Activated CD4-positive, alpha-beta memory T cell treated with anti-CD3 and anti-CD28 coated beads, Interleukin-2, amount 10 ng/mL, durations not matched to agents 7 days and 5 days (primary cell): ENCODE results near the gene BEAN1. TPM values are rescaled to one million over a fixed set of nuclear protein-coding genes. Genes with fewer than 3 reads are reported as not detected.

ENCODE experiments used
- CTCF ChIA-PET: fragments of 350-600 bp; sonication (Branson Sonifier 250); formaldehyde crosslinking; loops from one replicate; lab custom pipeline; 2021; ENCODE audit warnings: antibody characterized with exemption, inconsistent platforms; lab: Charles Lee
- POLR2A ChIA-PET: fragments of 350-600 bp; sonication (Branson Sonifier 250); formaldehyde crosslinking; loops from one replicate; lab custom pipeline; 2021; ENCODE audit warnings: antibody characterized with exemption; lab: Charles Lee
- DNase-seq: peaks from one replicate; pipeline ENCODE4 v3.0.0-alpha.2; 2020
- H3K27ac Mint-ChIP-seq: one replicate; pipeline ENCODE4 v1.8.0; 2021; ENCODE audit warnings: mild to moderate bottlenecking, mixed read lengths
- H3K27me3 Mint-ChIP-seq: one replicate; pipeline ENCODE4 v1.8.0; 2021; ENCODE audit warnings: mixed read lengths
- H3K36me3 Mint-ChIP-seq: one replicate; pipeline ENCODE4 v1.8.0; 2021; ENCODE audit warnings: low read depth, mixed read lengths
- H3K4me1 Mint-ChIP-seq: one replicate; pipeline ENCODE4 v1.8.0; 2021; ENCODE audit warnings: mixed read lengths
- H3K4me3 Mint-ChIP-seq: one replicate; pipeline ENCODE4 v1.8.0; 2021; ENCODE audit warnings: mild to moderate bottlenecking, mixed read lengths
- H3K9me3 Mint-ChIP-seq: one replicate; pipeline ENCODE4 v1.8.0; 2021; ENCODE audit warnings: mixed read lengths
- total RNA-seq, 2 experiments: library from RNA; stranded (reverse); gene quantifications; one replicate each; pipeline ENCODE4 v1.2.3, GENCODE V29; 2021

BEAN1 gene
- total RNA-seq, 2 experiments from 2014 or later: not detected

DNA sequence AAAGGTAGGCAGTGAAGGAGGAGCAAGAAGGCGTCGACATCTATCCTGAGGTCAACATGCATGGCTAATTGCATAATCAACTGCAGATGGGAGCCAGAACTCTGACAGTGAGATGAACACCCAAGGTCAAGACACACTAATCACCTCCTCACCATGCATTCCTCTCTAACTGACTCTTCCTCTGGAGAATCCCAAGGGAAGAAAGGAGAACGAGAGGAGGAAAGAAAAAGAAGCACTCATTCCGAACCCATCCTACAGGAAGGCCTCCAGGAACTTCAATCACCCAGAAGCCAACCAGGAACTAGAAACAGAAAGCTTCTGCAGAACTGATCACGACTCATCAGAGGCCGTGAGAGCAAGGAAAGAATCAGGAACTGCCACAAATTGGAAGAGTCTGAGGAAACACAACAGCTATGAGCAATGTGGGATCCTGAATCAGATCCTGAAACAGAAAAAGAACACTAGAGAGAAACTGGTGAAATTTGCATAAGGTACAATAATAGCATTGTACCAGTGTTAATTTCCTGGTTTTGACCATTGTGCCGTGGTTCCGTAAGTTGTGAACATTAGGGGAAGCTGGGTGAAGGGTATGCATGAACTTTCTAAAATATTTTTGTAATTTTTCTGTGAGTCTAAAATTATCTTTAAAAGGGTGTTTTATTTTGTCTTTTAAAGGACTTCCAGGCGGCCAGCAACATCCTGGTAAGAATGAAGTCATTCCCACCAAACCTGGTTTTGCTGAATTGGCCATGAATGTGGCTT lies 10.0 kb upstream of the BEAN1 start:
- POLR2A ChIA-PET: no interaction called here
- peaks cover 8% of the 10 kb centered on the region for H3K27me3 Mint-ChIP-seq
- H3K36me3 Mint-ChIP-seq: peaks cover 4% of the 10 kb centered on the region
- DNase-seq: no peak
- peaks cover 13% of the 10 kb centered on the region for H3K4me1 Mint-ChIP-seq
- H3K9me3 Mint-ChIP-seq: peaks cover 3% of the 10 kb centered on the region
- H3K4me3 Mint-ChIP-seq: no peak overlapping the region
- no peak overlapping the region for H3K27ac Mint-ChIP-seq
- CTCF ChIA-PET: interaction anchor here (1.8 kb wide), 1 partner anchor 10 kb away, joined by 6 read pairs; no protein-coding TSS in a partner anchor

DNA sequence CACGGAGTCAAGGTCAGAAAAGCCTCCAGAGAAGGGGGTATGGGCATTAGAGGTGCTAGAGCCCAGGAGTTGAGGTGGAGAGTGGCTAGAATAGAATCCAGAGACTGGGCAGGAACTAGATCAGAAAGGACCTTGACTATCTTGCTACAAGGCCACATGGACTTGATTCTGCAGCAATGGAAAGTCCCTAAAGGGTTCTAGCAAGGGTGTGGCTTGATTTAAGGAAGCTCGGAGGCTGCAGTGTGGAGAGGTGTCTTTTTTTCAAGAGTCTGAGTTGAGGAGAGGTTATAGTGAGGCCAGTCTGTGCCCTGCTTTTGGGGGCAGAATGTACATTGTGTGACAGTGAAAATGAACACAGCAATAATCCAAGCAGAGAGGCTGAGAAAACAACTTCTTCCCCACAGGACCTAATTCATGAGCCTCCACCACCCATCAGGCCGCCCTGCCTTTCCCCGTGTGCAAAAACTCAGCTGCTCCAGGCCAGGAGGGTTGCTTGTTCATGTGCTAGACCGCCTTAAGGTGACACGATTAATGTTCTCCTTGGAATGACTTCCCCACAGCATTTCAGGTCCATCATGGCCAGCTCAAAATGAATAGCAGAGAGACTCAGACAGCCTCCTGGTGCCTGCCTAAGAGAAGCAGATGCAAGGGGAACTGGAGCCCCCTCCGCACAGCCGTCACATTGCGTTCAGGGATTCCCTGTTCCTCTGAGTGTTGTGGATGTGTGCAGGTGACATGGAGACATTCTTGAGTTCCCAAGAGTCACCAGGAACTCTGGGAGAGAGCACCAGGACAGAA lies 8.7 kb upstream of the BEAN1 start:
- Mint-ChIP-seq H3K4me3 (no peak overlapping the region), H3K4me1 (peaks cover 13% of the 10 kb centered on the region), H3K27ac (no peak overlapping the region), H3K27me3 (peaks cover 18% of the 10 kb centered on the region), H3K36me3 (no peaks in the 10 kb centered on the region), H3K9me3 (no peaks in the 10 kb centered on the region)
- ChIA-PET CTCF (interaction anchor here (1.8 kb wide), 1 partner anchor 11 kb away, joined by 6 read pairs; no protein-coding TSS in a partner anchor), POLR2A (no interaction called here)
- DNase-seq: no peak

DNA sequence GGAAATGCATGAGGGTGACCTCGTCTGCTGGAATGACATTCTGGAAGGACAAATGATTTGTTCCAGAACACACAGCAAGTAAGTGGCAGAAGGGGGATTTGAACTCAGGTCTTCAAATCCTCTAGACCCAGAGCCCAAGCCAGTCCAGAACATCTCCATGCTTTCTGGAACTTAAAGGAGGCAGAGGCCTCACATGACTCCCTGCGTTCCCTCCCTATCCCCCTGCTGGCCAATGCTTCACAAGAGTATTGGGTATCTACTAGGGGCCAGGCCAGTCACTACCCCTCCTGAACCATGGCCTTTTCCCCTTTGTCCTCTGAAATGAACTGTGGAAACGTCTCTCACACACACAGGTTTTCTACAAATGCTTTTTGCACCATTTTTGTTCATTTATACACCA lies 7.6 kb upstream of the BEAN1 start:
- ChIA-PET POLR2A (no interaction called here), CTCF (no interaction called here)
- no peak overlapping the region for H3K27ac Mint-ChIP-seq
- no peak for DNase-seq
- H3K4me3 Mint-ChIP-seq: no peak overlapping the region
- H3K4me1 Mint-ChIP-seq: peaks cover 13% of the 10 kb centered on the region
- H3K9me3 Mint-ChIP-seq: no peaks in the 10 kb centered on the region
- H3K27me3 Mint-ChIP-seq: peaks cover 25% of the 10 kb centered on the region
- no peaks in the 10 kb centered on the region for H3K36me3 Mint-ChIP-seq

DNA sequence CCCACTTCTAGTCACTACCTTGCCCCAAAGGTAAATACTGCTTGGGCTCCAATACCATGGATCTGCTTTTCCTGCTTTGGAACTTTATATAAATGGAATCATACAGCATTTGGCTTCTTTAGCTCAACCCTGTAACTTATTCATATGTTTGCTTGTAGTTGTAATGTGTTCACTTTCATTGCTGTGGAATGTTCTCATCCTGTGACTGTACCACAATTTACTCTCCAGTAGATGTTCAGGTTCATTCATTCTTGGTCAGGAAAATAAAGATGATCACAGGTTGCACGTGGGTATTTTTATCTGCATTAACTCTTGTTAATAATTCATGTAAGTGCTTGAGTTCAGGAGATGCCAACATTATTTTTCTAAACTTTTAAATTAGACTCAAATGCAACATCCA lies 6.7 kb upstream of the BEAN1 start:
- H3K4me1 Mint-ChIP-seq: peaks cover 13% of the 10 kb centered on the region
- H3K27me3 Mint-ChIP-seq: peaks cover 34% of the 10 kb centered on the region
- no peak for DNase-seq
- CTCF ChIA-PET: interaction anchor here (0.7 kb wide), 1 partner anchor 144 kb away, joined by 3 read pairs; no protein-coding TSS in a partner anchor
- no peak overlapping the region for H3K4me3 Mint-ChIP-seq
- POLR2A ChIA-PET: no interaction called here
- H3K27ac Mint-ChIP-seq: no peak overlapping the region
- no peaks in the 10 kb centered on the region for H3K9me3 Mint-ChIP-seq
- H3K36me3 Mint-ChIP-seq: no peaks in the 10 kb centered on the region

DNA sequence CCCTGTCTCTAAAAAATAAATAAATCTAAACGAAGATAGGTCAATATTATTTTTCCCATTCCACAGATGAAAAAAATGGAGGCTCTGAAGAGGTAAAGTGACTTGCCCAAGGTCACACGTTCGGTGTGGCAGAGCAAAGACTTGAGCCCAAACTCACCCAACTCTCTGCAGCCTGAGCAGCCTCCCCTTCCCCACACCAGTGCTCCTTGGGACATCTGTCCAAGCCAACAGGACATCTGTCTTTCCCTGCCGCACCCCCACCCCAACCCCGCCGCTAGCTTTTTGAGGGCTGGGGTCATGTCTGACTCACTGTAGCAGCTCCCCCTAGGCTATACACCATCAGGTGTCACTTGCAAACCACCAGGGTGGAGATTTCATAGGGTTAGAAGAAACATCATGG lies 5.2 kb upstream of the BEAN1 start:
- DNase-seq: no peak
- peaks cover 45% of the 10 kb centered on the region for H3K27me3 Mint-ChIP-seq
- no peaks in the 10 kb centered on the region for H3K36me3 Mint-ChIP-seq
- H3K4me1 Mint-ChIP-seq: peaks cover 15% of the 10 kb centered on the region
- ChIA-PET CTCF (interaction anchor here (1.2 kb wide), 1 partner anchor 15 kb away, joined by 5 read pairs; no protein-coding TSS in a partner anchor), POLR2A (no interaction called here)
- H3K9me3 Mint-ChIP-seq: no peaks in the 10 kb centered on the region
- H3K4me3 Mint-ChIP-seq: no peak overlapping the region
- no peak overlapping the region for H3K27ac Mint-ChIP-seq

DNA sequence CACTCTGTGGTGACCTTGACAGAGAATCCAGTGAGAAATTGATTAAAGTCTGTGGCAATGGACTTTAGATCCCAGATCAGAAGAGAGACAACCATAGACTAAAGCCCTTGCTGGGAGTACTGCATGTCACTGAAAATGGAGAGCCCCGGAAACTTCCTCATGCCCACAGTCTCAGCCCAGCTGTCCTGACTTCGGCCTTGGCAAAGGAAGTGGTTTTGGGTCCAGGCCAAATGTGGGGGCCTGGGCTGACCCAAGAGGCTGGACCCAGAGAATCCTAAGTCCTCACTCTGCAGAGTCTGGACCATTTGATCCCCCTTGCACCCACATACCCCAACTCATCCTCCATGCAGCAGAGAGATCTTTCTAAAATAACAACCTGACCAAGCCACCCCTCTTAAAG lies 4.7 kb upstream of the BEAN1 start:
- CTCF ChIA-PET: no interaction called here

DNA sequence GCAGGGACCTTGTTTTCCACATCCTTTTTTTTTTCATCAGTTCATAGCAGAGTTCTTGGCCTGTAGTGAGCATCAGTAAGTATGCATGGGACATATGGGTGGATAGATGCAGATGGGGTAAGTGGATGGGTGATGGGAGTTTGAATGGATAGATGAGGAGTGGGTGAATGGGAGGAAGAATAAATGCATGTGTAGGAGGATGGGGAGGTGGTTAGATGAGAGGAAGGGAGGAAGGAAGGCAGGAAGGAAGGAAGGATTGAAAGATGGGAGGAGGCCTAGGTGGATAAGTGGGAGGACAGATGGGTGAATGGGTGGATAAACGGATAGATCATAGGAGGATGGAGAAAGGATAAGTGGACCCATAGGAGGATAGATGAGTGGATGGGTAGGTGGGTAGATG lies 3.9 kb upstream of the BEAN1 start:
- ChIA-PET POLR2A (interaction anchor here (1.3 kb wide), 1 partner anchor 15 kb away, joined by 3 read pairs; no protein-coding TSS in a partner anchor), CTCF (no interaction called here)
- Mint-ChIP-seq H3K9me3 (no peaks in the 10 kb centered on the region), H3K4me1 (peaks cover 7% of the 10 kb centered on the region), H3K27ac (no peak overlapping the region), H3K27me3 (peaks cover 50% of the 10 kb centered on the region), H3K4me3 (no peak overlapping the region), H3K36me3 (no peaks in the 10 kb centered on the region)
- DNase-seq: no peak

More for the DNA sequence above, 4.7 kb upstream of the BEAN1 start:
- no peaks in the 10 kb centered on the region for H3K9me3 Mint-ChIP-seq
- peaks cover 15% of the 10 kb centered on the region for H3K4me1 Mint-ChIP-seq
- H3K27me3 Mint-ChIP-seq: peaks cover 45% of the 10 kb centered on the region
- no peaks in the 10 kb centered on the region for H3K36me3 Mint-ChIP-seq
- H3K27ac Mint-ChIP-seq: no peak overlapping the region
- no peak for DNase-seq
- POLR2A ChIA-PET: no interaction called here
- no peak overlapping the region for H3K4me3 Mint-ChIP-seq

DNA sequence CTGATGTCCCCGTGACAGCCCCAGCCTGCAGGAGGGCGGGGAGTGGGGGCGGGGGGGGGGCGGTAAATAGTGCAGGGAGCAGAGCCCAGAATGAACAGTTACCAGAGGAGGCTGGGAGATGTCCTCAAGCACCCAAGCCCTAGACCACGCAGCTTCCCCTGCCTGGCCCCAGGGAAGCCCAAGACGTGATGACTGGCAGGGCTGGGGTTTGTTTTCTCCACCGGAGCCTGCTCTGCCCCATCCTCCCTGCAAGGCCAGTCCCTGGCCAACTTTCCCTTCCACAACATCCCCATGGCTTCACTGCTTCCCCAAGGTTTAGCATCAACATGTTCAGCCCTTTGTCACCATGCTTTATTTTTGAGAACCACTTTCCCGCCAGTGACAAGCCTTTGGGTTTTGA lies 1.4 kb upstream of the BEAN1 start:
- Mint-ChIP-seq H3K4me3 (no peak overlapping the region), H3K4me1 (peaks cover 6% of the 10 kb centered on the region), H3K9me3 (no peaks in the 10 kb centered on the region), H3K27ac (no peak overlapping the region), H3K27me3 (peaks cover 69% of the 10 kb centered on the region), H3K36me3 (no peaks in the 10 kb centered on the region)
- CTCF ChIA-PET: no interaction called here
- POLR2A ChIA-PET: no interaction called here
- no peak for DNase-seq

DNA sequence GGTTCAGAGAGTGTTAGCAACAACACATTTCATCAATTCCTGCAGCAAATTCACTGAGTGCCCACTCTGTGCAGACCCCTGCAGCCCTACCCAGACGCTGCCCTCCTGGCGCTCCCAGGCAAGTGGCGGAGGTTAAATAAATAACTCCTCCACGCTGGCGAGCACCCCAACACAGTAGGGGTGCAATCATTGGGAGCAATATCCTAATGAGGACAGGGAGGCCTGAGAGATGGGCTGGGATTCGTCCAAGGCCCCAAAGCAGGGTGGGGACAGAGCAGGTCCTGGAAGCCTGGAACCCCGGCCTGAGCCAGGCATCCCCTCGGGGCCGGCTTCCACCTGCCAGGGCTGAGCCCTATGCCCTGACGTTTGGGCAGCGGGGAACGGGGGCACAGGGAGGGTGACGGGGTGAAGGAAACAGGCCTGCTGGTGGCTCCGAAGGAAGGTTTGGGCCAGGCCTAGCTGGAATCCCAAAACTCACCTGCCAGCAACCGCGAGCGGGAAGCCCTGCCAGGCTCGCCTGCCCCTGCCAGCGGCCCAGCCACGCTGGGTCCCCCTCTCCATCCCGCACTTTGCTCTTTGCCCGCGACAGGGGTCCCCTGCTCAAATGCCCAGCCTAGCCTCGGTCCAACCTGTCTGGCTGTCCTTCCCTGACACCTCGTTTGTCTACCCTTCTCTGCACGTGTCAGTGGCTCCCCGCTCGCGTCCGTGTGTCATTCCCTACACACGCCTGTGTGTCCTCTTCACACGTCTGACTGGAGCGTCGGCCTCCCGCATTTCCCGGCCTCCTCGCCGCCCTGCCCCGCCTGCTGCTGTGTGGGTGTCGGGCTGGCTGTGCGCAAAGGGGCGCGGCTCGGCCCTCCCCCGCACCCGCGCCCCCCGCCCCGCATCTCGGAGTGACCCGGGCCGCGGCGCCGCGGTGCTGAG lies 721 bp upstream of the BEAN1 start:
- ChIA-PET POLR2A (no interaction called here), CTCF (no interaction called here)
- Mint-ChIP-seq H3K9me3 (no peaks in the 10 kb centered on the region), H3K36me3 (no peaks in the 10 kb centered on the region), H3K27me3 (peaks cover 73% of the 10 kb centered on the region), H3K27ac (no peak overlapping the region), H3K4me1 (peaks cover 6% of the 10 kb centered on the region), H3K4me3 (no peak overlapping the region)
- DNase-seq: no peak

DNA sequence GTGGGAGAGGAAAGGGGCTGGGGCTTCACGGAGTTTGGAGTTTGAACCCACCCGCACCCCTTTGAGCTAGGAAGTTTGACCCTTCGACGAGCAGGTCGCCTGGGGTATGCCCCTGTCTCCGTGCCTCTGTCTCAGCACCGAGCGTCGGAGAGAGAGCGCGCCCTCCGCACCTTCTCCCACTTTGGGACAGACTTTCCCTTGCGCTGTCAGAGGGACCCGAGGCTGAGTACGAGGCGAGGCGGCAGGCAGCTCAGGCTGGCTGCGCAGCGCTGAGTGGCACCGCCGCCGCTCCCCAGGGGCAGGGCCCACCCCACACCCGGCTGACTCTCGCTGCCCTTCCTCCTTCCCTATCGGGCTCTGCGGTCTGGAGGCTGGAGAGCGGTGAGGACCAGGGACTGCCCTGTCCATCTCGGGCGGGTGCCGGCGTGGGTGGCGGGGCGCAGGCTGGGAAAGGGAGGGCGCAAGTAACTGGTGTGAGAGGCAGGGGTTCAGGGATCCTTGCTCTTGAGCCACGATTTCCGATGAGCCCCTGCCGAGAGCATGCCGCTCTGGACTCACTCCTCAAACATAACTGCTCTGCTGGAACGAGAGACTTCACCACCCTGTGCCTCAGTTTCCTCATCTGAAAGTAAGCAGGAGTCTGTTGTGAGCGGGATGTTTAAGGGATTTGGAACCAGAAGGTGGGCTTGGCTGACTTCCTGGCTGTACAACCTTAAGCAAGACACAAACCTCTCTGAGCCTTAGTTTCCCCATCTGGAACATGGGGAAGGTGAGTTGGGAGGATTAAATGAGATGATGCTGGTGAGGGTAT lies 981 bp downstream of the BEAN1 start:
- no peak for DNase-seq
- Mint-ChIP-seq H3K27me3 (peaks cover 78% of the 10 kb centered on the region), H3K9me3 (no peaks in the 10 kb centered on the region), H3K4me3 (peak overlapping the region; percentile 10), H3K4me1 (peaks cover 6% of the 10 kb centered on the region), H3K27ac (no peak overlapping the region), H3K36me3 (no peaks in the 10 kb centered on the region)
- ChIA-PET POLR2A (no interaction called here), CTCF (no interaction called here)

DNA sequence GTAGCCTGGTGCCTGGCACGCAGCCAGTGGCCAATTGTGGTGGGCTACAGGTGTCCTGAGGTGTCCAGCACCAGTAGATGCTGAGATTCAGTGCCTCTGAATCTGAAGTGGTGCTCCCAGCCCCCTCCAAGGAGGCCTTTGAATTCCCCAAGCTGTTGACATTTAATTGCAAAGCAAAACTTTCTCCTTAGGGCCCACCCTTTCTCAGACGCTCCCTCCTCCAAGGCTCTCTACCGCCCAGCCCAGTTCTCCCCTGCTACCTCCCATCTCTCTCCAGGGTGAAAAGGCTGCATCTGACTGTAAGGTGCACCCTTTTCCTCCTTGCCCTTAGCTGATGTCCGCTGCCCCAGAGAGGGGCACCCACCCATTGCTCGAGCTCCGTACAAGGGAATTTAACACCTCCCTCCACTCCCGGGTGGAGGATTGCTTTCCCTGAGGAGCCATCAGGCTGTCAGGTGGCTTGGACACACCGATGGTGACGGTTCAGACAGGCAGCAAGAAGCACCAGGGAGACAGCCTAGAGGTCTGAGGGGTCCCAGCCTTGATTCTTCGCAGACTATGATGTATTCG lies 1.7 kb downstream of the BEAN1 start:
- Mint-ChIP-seq H3K27me3 (peaks cover 79% of the 10 kb centered on the region), H3K4me3 (no peak overlapping the region), H3K36me3 (no peaks in the 10 kb centered on the region), H3K9me3 (no peaks in the 10 kb centered on the region), H3K4me1 (peaks cover 6% of the 10 kb centered on the region), H3K27ac (no peak overlapping the region)
- DNase-seq: no peak
- ChIA-PET CTCF (no interaction called here), POLR2A (no interaction called here)
